ENCODE measurements around the gene NACC2. TPM values are rescaled to one million over a fixed set of nuclear protein-coding genes. Genes with fewer than 3 reads are reported as not detected.

NACC2 gene
- total and polyA plus RNA-seq, 7 donors = 8.5 to 33.5 (median 18.4) TPM

DNA sequence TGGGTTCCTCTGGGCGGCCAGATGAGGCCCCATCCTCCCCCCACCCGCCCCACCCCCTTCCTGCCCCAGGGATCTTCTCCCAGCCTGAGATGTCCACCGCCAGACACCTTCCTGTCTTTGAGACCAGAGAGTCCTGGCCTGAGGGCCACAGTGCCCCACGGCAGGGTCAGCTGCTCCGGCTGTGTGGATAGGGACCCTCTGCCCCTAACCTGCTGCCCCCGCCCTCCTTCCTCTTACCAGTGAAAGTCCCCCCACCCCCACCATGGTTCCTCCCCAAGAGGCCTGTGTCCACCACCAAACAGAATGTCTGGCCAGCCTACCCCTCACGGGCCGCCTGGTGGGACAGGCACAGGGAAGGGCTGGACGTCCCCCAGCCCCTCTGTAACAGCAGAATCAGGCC is 90.9 kb downstream of the NACC2 start:
- Histone ChIP-seq H3K27me3 (ENCODE audit: insufficient read depth in 3 of 3, low read length in 2 of 3) (no peaks in the 10 kb centered on the region), H3K4me1 (peaks cover 8% of the 10 kb centered on the region), H3K4me3 (no peak overlapping the region), H3K9me3 (no peaks in the 10 kb centered on the region), H3K36me3 (ENCODE audit: insufficient read depth in 1 of 2, low read depth in 1 of 2) (peaks cover 0 to 16% of the 10 kb centered on the region in 2 donors), H3K27ac (no peak overlapping the region)
- TF ChIP-seq, protein P1, sequence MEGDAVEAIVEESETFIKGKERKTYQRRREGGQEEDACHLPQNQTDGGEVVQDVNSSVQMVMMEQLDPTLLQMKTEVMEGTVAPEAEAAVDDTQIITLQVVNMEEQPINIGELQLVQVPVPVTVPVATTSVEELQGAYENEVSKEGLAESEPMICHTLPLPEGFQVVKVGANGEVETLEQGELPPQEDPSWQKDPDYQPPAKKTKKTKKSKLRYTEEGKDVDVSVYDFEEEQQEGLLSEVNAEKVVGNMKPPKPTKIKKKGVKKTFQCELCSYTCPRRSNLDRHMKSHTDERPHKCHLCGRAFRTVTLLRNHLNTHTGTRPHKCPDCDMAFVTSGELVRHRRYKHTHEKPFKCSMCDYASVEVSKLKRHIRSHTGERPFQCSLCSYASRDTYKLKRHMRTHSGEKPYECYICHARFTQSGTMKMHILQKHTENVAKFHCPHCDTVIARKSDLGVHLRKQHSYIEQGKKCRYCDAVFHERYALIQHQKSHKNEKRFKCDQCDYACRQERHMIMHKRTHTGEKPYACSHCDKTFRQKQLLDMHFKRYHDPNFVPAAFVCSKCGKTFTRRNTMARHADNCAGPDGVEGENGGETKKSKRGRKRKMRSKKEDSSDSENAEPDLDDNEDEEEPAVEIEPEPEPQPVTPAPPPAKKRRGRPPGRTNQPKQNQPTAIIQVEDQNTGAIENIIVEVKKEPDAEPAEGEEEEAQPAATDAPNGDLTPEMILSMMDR (IDR thresholded peaks at IDR 0.05) = no peak
- intact Hi-C loops (cut with DNase I) = no loop called here
- ATAC-seq (no peak), DNase-seq (no peak)
- 87 to 89% (median 88%) methylated on average over 9 of the region's 9 CpGs for WGBS, 3 donors

DNA sequence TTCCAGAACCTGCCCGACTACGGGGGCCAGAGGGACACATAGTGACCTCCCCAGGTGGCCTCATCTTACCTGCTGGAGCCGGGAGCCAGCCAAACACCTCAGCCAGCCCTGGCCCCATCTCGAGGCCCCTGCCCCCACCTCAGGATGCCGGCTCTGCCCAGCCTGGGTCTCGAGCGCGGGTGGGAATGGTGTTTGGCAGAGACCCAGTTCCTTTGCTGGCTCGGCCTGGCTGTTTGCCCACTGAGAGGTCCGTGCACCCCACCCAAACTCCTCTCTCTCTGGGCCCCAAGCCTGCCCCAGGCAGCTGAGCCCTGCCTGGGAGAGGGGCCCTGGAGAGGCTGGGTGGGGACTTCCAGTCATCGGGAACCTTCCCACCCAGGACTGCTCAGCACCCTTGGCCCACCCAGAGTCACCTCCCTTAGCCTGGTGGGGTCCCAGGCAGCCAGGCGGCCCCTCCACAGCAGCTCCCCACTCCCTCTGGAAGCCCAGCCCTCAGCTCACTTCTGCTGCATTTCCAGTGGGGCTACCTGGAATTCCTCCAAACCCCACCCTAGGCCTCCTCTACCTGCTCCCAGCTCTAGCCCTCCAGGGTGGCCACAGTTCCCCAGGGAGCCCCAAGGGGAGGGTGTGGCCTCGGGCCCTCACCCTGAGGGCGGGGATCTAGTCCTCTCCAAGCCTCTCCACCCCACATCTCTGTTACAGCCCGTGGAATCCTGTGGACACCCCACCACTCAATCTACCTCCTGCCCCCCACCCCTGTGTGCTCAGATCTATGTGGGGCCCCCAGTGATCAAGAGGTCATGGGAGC is 91.5 kb downstream of the NACC2 start:
- Histone ChIP-seq H3K4me1 (peaks cover 8% of the 10 kb centered on the region), H3K9me3 (no peaks in the 10 kb centered on the region), H3K36me3 (ENCODE audit: insufficient read depth in 1 of 2, low read depth in 1 of 2) (peaks cover 0 to 10% of the 10 kb centered on the region in 2 donors), H3K4me3 (no peak overlapping the region), H3K27me3 (ENCODE audit: insufficient read depth in 3 of 3, low read length in 2 of 3) (no peaks in the 10 kb centered on the region), H3K27ac (no peak overlapping the region)
- TF ChIP-seq, protein P1 (IDR thresholded peaks at IDR 0.05) = no peak
- WGBS, 3 donors = 26 to 28% (median 27%) methylated on average over 15 of the region's 15 CpGs
- ATAC-seq (peak in 2 of 4 donors; percentile 11 to 14), DNase-seq (no peak)
- intact Hi-C loops (cut with DNase I) = no loop called here

GRCh38 chr9:136002881-136003280 is 92.2 kb downstream of the NACC2 start:
- ATAC-seq = peak; percentile 72 to 79 (median 76)

GRCh38 chr9:136002215-136002614 is 92.9 kb downstream of the NACC2 start:
- peak in 1 of 4 donors; percentile 3 for ATAC-seq
- Histone ChIP-seq H3K27me3 (ENCODE audit: insufficient read depth in 3 of 3, low read length in 2 of 3) (no peaks in the 10 kb centered on the region), H3K27ac (no peak overlapping the region), H3K4me1 (peaks cover 8% of the 10 kb centered on the region), H3K36me3 (ENCODE audit: insufficient read depth in 1 of 2, low read depth in 1 of 2) (no peaks in the 10 kb centered on the region), H3K9me3 (no peaks in the 10 kb centered on the region), H3K4me3 (no peak overlapping the region)
- TF ChIP-seq, protein P1 (IDR thresholded peaks at IDR 0.05) = no peak
- intact Hi-C loops (cut with DNase I) = no loop called here
- WGBS, 3 donors = 91 to 98% (median 95%) methylated on average over 10 to 11 of the region's 11 CpGs
- no peak for DNase-seq

More at GRCh38 chr9:136002881-136003280, 92.2 kb downstream of the NACC2 start:
- DNase-seq = peak in 1 of 2 donors; percentile 78
- intact Hi-C loops (cut with DNase I) = no loop called here
- H3K4me3 ChIP-seq = no peak overlapping the region
- no peak overlapping the region for H3K27ac ChIP-seq
- WGBS, 3 donors = 2 to 16% (median 4%) methylated on average over 6 to 10 of the region's 10 CpGs
- no peaks in the 10 kb centered on the region for H3K27me3 ChIP-seq (ENCODE audit: insufficient read depth in 3 of 3, low read length in 2 of 3)
- peaks cover 0 to 4% of the 10 kb centered on the region in 2 donors for H3K36me3 ChIP-seq (ENCODE audit: insufficient read depth in 1 of 2, low read depth in 1 of 2)
- H3K9me3 ChIP-seq = no peaks in the 10 kb centered on the region
- H3K4me1 ChIP-seq = peaks cover 8% of the 10 kb centered on the region
- TF ChIP-seq, protein P1 (IDR thresholded peaks at IDR 0.05) = no peak
